DND-41 (cell line): ENCODE data around the gene ASB16.
A peak's percentile ranks its signal among the peaks of the same experiment; 100 is the strongest.

Experiments used
- ATAC-seq: fragments of 200-7000 bp; cut with Tn5 transposase; 3 replicates; pipeline ENCODE4 v1.9.1; 2021; ENCODE audit warnings: low read depth; ENCODE audit not compliant: insufficient read depth
- DNase-seq: peaks from one replicate; pipeline ENCODE4 v3.0.0-alpha.2; 2020
- H2AFZ ChIP-seq: 2 replicates; pipeline ENCODE4 v1.6.0; 2012; ENCODE audit warnings: low read depth, low read length
- H3K27ac ChIP-seq: 2 replicates; pipeline ENCODE4 v1.5.1; 2012; ENCODE audit warnings: low read length, inconsistent platforms
- H3K27me3 ChIP-seq: fragments of 200-600 bp; sonication (generic); 2 replicates; pipeline ENCODE4 v1.6.0; 2012; ENCODE audit warnings: low read length, mild to moderate bottlenecking, inconsistent platforms; ENCODE audit not compliant: insufficient read depth, poor library complexity
- H3K36me3 ChIP-seq: 2 replicates; pipeline ENCODE4 v1.5.1; 2012; ENCODE audit warnings: low read length, inconsistent platforms; ENCODE audit not compliant: insufficient read depth
- H3K4me1 ChIP-seq: 2 replicates; pipeline ENCODE4 v1.5.1; 2012; ENCODE audit warnings: mild to moderate bottlenecking, low read length; ENCODE audit not compliant: insufficient read depth
- H3K4me2 ChIP-seq: 2 replicates; pipeline ENCODE4 v1.6.0; 2012; ENCODE audit warnings: mild to moderate bottlenecking, moderate library complexity, low read length, inconsistent platforms; ENCODE audit not compliant: insufficient read depth
- H3K4me3 ChIP-seq, 2 experiments: fragments of 200-600 bp in 1 of 2; shearing (Covaris generic) in 1 of 2; 2 replicates each; pipeline ENCODE4 v1.5.1; 2012 to 2016; ENCODE audit warnings: inconsistent platforms in 2 of 2, low read length in 2 of 2, mild to moderate bottlenecking in 2 of 2, low read depth in 1 of 2, moderate library complexity in 1 of 2
- H3K79me2 ChIP-seq: 2 replicates; pipeline ENCODE4 v1.6.0; 2012; ENCODE audit warnings: low read length, inconsistent platforms; ENCODE audit not compliant: insufficient read depth
- H3K9ac ChIP-seq: 2 replicates; pipeline ENCODE4 v1.6.0; 2012; ENCODE audit warnings: low read depth, mild to moderate bottlenecking, inconsistent platforms, low read length, moderate library complexity
- H3K9me3 ChIP-seq: 2 replicates; pipeline ENCODE4 v1.5.1; 2012; ENCODE audit warnings: low read length, moderate library complexity, mild to moderate bottlenecking, inconsistent platforms; ENCODE audit not compliant: insufficient read depth, severe bottlenecking
- H4K20me1 ChIP-seq: 2 replicates; pipeline ENCODE4 v1.6.0; 2012; ENCODE audit warnings: low read length; ENCODE audit not compliant: insufficient read depth
- CTCF ChIP-seq: IDR thresholded peaks from 2 replicates; pipeline ENCODE4 v1.5.1; 2012; ENCODE audit warnings: borderline replicate concordance, low read length, moderate library complexity, mild to moderate bottlenecking; ENCODE audit not compliant: poor library complexity, severe bottlenecking; ENCODE audit errors: extremely low read depth
- EZH2 ChIP-seq: IDR thresholded peaks from 3 replicates; pipeline ENCODE4 v1.6.1; 2012; ENCODE audit warnings: borderline replicate concordance, low read depth, mild to moderate bottlenecking, moderate library complexity, low read length, inconsistent platforms; ENCODE audit not compliant: severe bottlenecking

Gene ASB16

GRCh38 chr17:44218344-44219107 is 48.0 kb downstream of the ASB16 start:
- ATAC-seq (peak; percentile 52), DNase-seq (peak; percentile 89)
- Histone ChIP-seq H3K9me3 (no peaks in the 10 kb centered on the region), H2AFZ (peak overlapping the region; percentile 69), H3K27me3 (no peaks in the 10 kb centered on the region), H3K4me3 (peak overlapping the region; percentile 38 to 75; a peak in 3 of 4 replicates), H3K9ac (peak overlapping the region; percentile 98), H3K27ac (peak overlapping the region; percentile 95), H3K36me3 (peaks cover 43% of the 10 kb centered on the region), H3K4me2 (peak overlapping the region; percentile 81), H4K20me1 (peaks cover 33% of the 10 kb centered on the region), H3K4me1 (peaks cover 31% of the 10 kb centered on the region), H3K79me2 (peaks cover 68% of the 10 kb centered on the region)
- TF ChIP-seq EZH2 (no peak), CTCF (peak; percentile 73)

- Histone ChIP-seq H3K79me2 (peaks cover 68% of the 10 kb centered on the region), H3K4me2 (peak overlapping the region; percentile 49)
- TF ChIP-seq CTCF (peak; percentile 55), EZH2 (no peak)
These were observed 48.7 kb downstream of the ASB16 start for GRCh38 chr17:44219108-44219615.

GRCh38 chr17:44219616-44220212 is 49.2 kb downstream of the ASB16 start, which contains the start of gene UBTF:
TSS of gene UBTF (minus strand) at chr17:44219675. CDS start at chr17:44218229, 1,446 bp downstream.
- no peaks in the 10 kb centered on the region for H3K9me3 ChIP-seq
- peak within 1 kb of the TSS; percentile 75 to 99 for H3K4me3 ChIP-seq
- H2AFZ ChIP-seq: peak within 1 kb of the TSS; percentile 64
- peaks cover 33% of the 10 kb centered on the region for H4K20me1 ChIP-seq
- H3K9ac ChIP-seq: peak within 1 kb of the TSS; percentile 98
- peaks cover 32% of the 10 kb centered on the region for H3K36me3 ChIP-seq
- TF ChIP-seq EZH2 (no peak), CTCF (no peak)
- H3K4me2 ChIP-seq: peak within 1 kb of the TSS; percentile 96
- DNase-seq (peak; percentile 86), ATAC-seq (peak; percentile 48)
- H3K4me1 ChIP-seq: peaks cover 31% of the 10 kb centered on the region
- no peaks in the 10 kb centered on the region for H3K27me3 ChIP-seq
- peaks cover 68% of the 10 kb centered on the region for H3K79me2 ChIP-seq
- H3K27ac ChIP-seq: peak within 1 kb of the TSS; percentile 98

More at GRCh38 chr17:44219108-44219615, 48.7 kb downstream of the ASB16 start:
- Histone ChIP-seq H3K27ac (peak overlapping the region; percentile 95), H3K9ac (peak overlapping the region; percentile 98), H2AFZ (peak overlapping the region; percentile 64), H3K36me3 (peaks cover 37% of the 10 kb centered on the region), H4K20me1 (peaks cover 33% of the 10 kb centered on the region), H3K4me3 (peak overlapping the region; percentile 62 to 75; a peak in 3 of 4 replicates), H3K27me3 (no peaks in the 10 kb centered on the region), H3K9me3 (no peaks in the 10 kb centered on the region), H3K4me1 (peaks cover 31% of the 10 kb centered on the region)
- DNase-seq: peak; percentile 65
- ATAC-seq: peak; percentile 33
